Suprapubic skin (tissue), 4 donors: ENCODE measurements around the gene CDKN2B-AS1. TPM values are rescaled to one million over a fixed set of nuclear protein-coding genes. Genes with fewer than 3 reads are reported as not detected.
"Not testable (repeated sequence)": the region's sequence is repeated elsewhere in the genome, so short reads cannot be mapped to it uniquely, and the experiment has no call there.

Experiments used
- DNase-seq, 2 donors: peaks; one replicate each; pipeline ENCODE4 v3.0.0-alpha.2; 2019; ENCODE audit warnings: low spot score in 2 of 2
- H3K27ac ChIP-seq: fragments of 200-600 bp; sonication (generic); one replicate; pipeline ENCODE4 v1.5.1; 2019
- H3K27me3 ChIP-seq: fragments of 200-600 bp; sonication (generic); one replicate; pipeline ENCODE4 v1.5.1; 2019
- H3K36me3 ChIP-seq: fragments of 200-600 bp; sonication (generic); one replicate; pipeline ENCODE4 v1.5.1; 2019
- H3K4me1 ChIP-seq: fragments of 200-600 bp; sonication (generic); one replicate; pipeline ENCODE4 v1.5.1; 2019
- H3K4me3 ChIP-seq: fragments of 200-600 bp; sonication (generic); one replicate; pipeline ENCODE4 v1.5.1; 2019; ENCODE audit warnings: mild to moderate bottlenecking
- H3K9me3 ChIP-seq: fragments of 200-600 bp; sonication (generic); one replicate; pipeline ENCODE4 v1.5.1; 2019
- CTCF ChIP-seq, 2 donors: fragments of 200-600 bp in 1 of 2; fragments of 450-650 bp in 1 of 2; sonication (generic) in 1 of 2; IDR thresholded peaks; one replicate each; pipeline ENCODE4 v1.5.1; 2016 to 2019; ENCODE audit warnings: antibody characterized with exemption in 2 of 2, mild to moderate bottlenecking in 1 of 2, moderate library complexity in 1 of 2
- EP300 ChIP-seq: sonication (generic); formaldehyde crosslinking; IDR thresholded peaks from one replicate; pipeline ENCODE4 v1.6.1; 2017; ENCODE audit warnings: antibody characterized with exemption
- POLR2A ChIP-seq, 2 donors: fragments of 450-650 bp; IDR thresholded peaks; one replicate each; pipeline ENCODE4 v1.6.1; 2017; ENCODE audit warnings: antibody characterized with exemption in 2 of 2, mild to moderate bottlenecking in 2 of 2, moderate library complexity in 2 of 2
- POLR2AphosphoS5 ChIP-seq, 3 donors: sonication (generic); formaldehyde crosslinking; IDR thresholded peaks; one replicate each; pipeline ENCODE4 v1.6.1; 2017; ENCODE audit warnings: antibody characterized with exemption in 3 of 3
- WGBS: methylation state at CpG from one replicate; pipeline ENCODE4 v1.1.5; 2018; 5-methylcytosine and 5-hydroxymethylcytosine counted together
- total RNA-seq, 4 donors: library from RNA; depleted of rRNA; stranded (reverse); fragments of >200 nt; gene quantifications; one replicate each; pipeline ENCODE4 v1.1.0, GENCODE V29; 2016

Gene CDKN2B-AS1
- total RNA-seq, 4 donors from 2014 or later, result 0.59 TPM; not detected in 3

DNA sequence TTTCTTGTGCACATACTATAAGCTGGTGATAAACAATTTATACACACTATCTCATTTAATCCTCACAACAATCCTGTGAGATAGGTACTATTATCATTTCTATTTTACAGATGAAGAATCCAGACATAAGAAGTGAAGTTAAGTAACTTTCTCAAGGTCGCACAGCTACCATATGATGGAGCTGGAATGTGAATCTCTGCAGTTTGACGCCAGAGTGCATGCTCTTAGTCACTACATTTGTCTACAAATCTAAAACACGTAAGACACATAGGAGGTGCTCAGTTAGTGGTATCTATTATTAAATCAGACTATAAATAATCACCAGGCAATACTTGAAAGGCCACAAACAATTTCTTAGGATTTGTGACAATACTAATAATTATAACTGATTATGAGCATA lies 59.5 kb downstream of the CDKN2B-AS1 start:
- TF ChIP-seq POLR2A (IDR thresholded peaks at IDR 0.05), result no peak
- no peak for TF ChIP-seq CTCF (IDR thresholded peaks at IDR 0.05)
- TF ChIP-seq POLR2AphosphoS5 (IDR thresholded peaks at IDR 0.05), result no peak
- TF ChIP-seq EP300, result no peak
- Histone ChIP-seq H3K9me3 (no peaks in the 10 kb centered on the region), H3K36me3 (no peaks in the 10 kb centered on the region), H3K4me1 (peaks cover 13% of the 10 kb centered on the region), H3K27me3 (no peaks in the 10 kb centered on the region), H3K27ac (no peak overlapping the region), H3K4me3 (no peak overlapping the region)
- WGBS, result 92% methylated on average over 3 of the region's 3 CpGs
- DNase-seq, result no peak

DNA sequence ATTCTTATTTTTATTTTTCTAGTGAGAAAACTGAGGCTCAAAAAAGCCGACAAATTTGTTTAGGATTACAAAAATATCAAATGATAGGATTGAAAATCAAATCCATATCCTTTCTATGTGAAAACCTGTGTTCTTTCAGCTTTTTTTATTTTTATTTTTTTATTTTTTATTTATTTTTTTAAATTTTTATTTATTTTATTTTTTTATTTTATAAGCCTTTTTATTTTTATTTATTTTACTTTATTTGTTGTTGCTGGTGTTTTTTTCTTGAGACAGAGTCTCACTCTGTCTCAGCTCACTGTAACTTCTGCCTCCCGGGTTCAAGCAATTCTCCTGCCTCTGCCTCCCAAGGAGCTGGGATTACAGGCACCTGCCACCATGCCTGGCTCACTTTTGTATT lies 59.9 kb downstream of the CDKN2B-AS1 start:
- H3K27me3 ChIP-seq, result no peaks in the 10 kb centered on the region
- H3K36me3 ChIP-seq, result no peaks in the 10 kb centered on the region
- no peak for DNase-seq
- no peaks in the 10 kb centered on the region for H3K9me3 ChIP-seq
- TF ChIP-seq POLR2A (IDR thresholded peaks at IDR 0.05), result no peak
- TF ChIP-seq POLR2AphosphoS5 (IDR thresholded peaks at IDR 0.05), result no peak
- no peak for TF ChIP-seq EP300
- TF ChIP-seq CTCF (IDR thresholded peaks at IDR 0.05), result no peak
- H3K4me3 ChIP-seq, result no peak overlapping the region
- WGBS, result 95% methylated on average over 2 of the region's 2 CpGs
- H3K4me1 ChIP-seq, result peaks cover 13% of the 10 kb centered on the region
- H3K27ac ChIP-seq, result no peak overlapping the region

DNA sequence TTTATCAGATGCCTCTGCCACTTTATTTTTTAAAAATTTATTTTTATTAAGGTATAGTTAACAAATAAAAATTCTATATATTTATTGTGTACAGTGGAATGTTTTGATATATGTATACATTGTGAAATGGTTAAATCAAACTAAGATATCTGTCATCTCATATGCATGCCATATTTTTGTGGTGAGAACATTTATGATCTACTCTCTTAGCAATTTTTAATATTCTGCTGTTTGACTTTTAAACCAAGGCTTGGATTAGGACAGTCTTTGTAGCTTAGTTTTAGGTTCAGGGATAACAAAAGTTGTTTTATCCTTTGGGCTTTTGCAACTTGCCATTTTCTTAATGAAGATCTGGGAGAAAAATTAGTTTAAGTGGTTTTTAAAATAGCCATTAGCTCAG lies 60.5 kb downstream of the CDKN2B-AS1 start:
- TF ChIP-seq EP300, result no peak
- TF ChIP-seq POLR2A (IDR thresholded peaks at IDR 0.05), result no peak
- no peak for TF ChIP-seq POLR2AphosphoS5 (IDR thresholded peaks at IDR 0.05)
- no peak for TF ChIP-seq CTCF (IDR thresholded peaks at IDR 0.05)
- DNase-seq, result no peak

DNA sequence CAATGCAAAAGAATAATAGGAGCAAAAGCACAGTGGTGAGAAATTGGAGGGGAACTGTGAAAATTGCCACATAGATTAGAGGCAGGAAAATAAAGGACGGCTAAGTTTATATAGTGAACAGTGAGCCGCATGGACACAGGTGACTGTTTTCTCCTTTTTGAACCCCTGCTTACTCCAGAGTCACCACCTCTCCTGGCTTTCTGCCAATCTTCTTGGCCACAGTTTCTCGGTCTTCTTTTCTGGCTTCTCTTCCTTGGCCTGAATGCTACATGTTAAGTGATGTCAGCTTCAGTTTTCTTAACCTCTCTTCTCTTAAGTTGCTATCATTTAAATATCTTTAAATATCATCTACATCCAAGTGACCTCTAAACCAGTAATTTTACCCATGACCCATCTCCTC lies 61.8 kb downstream of the CDKN2B-AS1 start:
- Histone ChIP-seq H3K9me3 (no peaks in the 10 kb centered on the region), H3K36me3 (no peaks in the 10 kb centered on the region), H3K27ac (no peak overlapping the region), H3K4me1 (no peaks in the 10 kb centered on the region), H3K4me3 (no peak overlapping the region), H3K27me3 (no peaks in the 10 kb centered on the region)
- no peak for TF ChIP-seq POLR2A (IDR thresholded peaks at IDR 0.05)
- TF ChIP-seq POLR2AphosphoS5 (IDR thresholded peaks at IDR 0.05), result no peak
- TF ChIP-seq CTCF (IDR thresholded peaks at IDR 0.05), result no peak
- no peak for TF ChIP-seq EP300
- no peak for DNase-seq
- WGBS, result 49% methylated on average over 3 of the region's 3 CpGs

More for the DNA sequence above, 60.5 kb downstream of the CDKN2B-AS1 start:
- Histone ChIP-seq H3K4me1 (peaks cover 10% of the 10 kb centered on the region), H3K27ac (no peak overlapping the region), H3K4me3 (no peak overlapping the region), H3K36me3 (no peaks in the 10 kb centered on the region), H3K27me3 (no peaks in the 10 kb centered on the region), H3K9me3 (no peaks in the 10 kb centered on the region)

GRCh38 chr9:22057972-22058371 lies 63.4 kb downstream of the CDKN2B-AS1 start:
- 93% methylated on average over 6 of the region's 6 CpGs for WGBS
- DNase-seq, H3K4me1 ChIP-seq, H3K36me3 ChIP-seq, H3K27me3 ChIP-seq, H3K27ac ChIP-seq, H3K9me3 ChIP-seq, H3K4me3 ChIP-seq: not testable (repeated sequence)

GRCh38 chr9:22060831-22061383 lies 66.3 kb downstream of the CDKN2B-AS1 start:
- Histone ChIP-seq H3K9me3 (no peaks in the 10 kb centered on the region), H3K4me3 (no peak overlapping the region), H3K27ac (no peak overlapping the region), H3K4me1 (peaks cover 5% of the 10 kb centered on the region), H3K27me3 (no peaks in the 10 kb centered on the region), H3K36me3 (no peaks in the 10 kb centered on the region)
- DNase-seq, result no peak
- TF ChIP-seq POLR2AphosphoS5 (IDR thresholded peaks at IDR 0.05), result no peak
- no peak for TF ChIP-seq POLR2A (IDR thresholded peaks at IDR 0.05)
- TF ChIP-seq EP300, result no peak
- no peak for TF ChIP-seq CTCF (IDR thresholded peaks at IDR 0.05)
- WGBS, result 84% methylated on average over 4 of the region's 4 CpGs
